Mucosa of descending colon (tissue), 3 donors: Measurements from ENCODE around the gene ADIPOR2. TPM values are rescaled to one million over a fixed set of nuclear protein-coding genes. Genes with fewer than 3 reads are reported as not detected.

Experiments used
- ATAC-seq: fragments of 200-7000 bp; cut with Tn5 transposase; one replicate; pipeline ENCODE4 v1.9.1; 2020; ENCODE audit warnings: mild to moderate bottlenecking, moderate library complexity
- DNase-seq, 3 donors: peaks; one replicate each; pipeline ENCODE4 v3.0.0-alpha.2; 2020
- H3K36me3 ChIP-seq: fragments of 200-600 bp; one replicate; pipeline ENCODE4 v1.8.0; 2021; ENCODE audit warnings: low read depth, mild to moderate bottlenecking
- H3K4me1 ChIP-seq: fragments of 200-600 bp; one replicate; pipeline ENCODE4 v1.8.0; 2021; ENCODE audit warnings: low read depth, mild to moderate bottlenecking
- H3K4me3 ChIP-seq: fragments of 200-600 bp; one replicate; pipeline ENCODE4 v1.8.0; 2021; ENCODE audit warnings: mild to moderate bottlenecking
- H3K9me3 ChIP-seq: fragments of 200-600 bp; one replicate; pipeline ENCODE4 v1.8.0; 2021; ENCODE audit warnings: mild to moderate bottlenecking
- CTCF ChIP-seq: fragments of 200-600 bp; IDR thresholded peaks from one replicate; pipeline ENCODE4 v1.8.0; 2022; ENCODE audit warnings: antibody characterized with exemption, mild to moderate bottlenecking
- intact Hi-C, 2 donors: fragments of 100-400 bp; cut with DNase I in 1 of 2; cut with micrococcal nuclease in 1 of 2; formaldehyde crosslinking; loops; one replicate each; pipeline versions ENCODE4 v1.11.0 to v1.11.1; 2022; cut with DNase I, micrococcal nuclease
- total RNA-seq, 3 donors: library from RNA; stranded (reverse); fragmentation: NEBNext Ultra II Directional in 2 of 3; extraction: Animal tissue kit (Norgen Biotek cat#: 25700) in 2 of 3; gene quantifications; one replicate each; pipeline versions ENCODE4 v1.2.1 to v1.2.4, GENCODE V29; 2021 to 2023
- donor health status: DM: no; HTN: no; CAD: no; lungs with moderate emphysema.
- donor health status: DM: no; HTN: no; CAD: no.
- donor health status: DM: no; HTN: yes; CAD: no.

The ADIPOR2 gene
- total RNA-seq, 3 donors from 2014 or later: 76.1 to 119 (median 98.5) TPM

GRCh38 chr12:1661553-1662335, 29.1 kb upstream of the ADIPOR2 start:
- no peaks in the 10 kb centered on the region for H3K36me3 ChIP-seq
- intact Hi-C loops: no loop called here
- TF ChIP-seq CTCF: no peak
- H3K4me1 ChIP-seq: peaks cover 18% of the 10 kb centered on the region
- no peaks in the 10 kb centered on the region for H3K9me3 ChIP-seq
- DNase-seq: peak; percentile 93 to 97 (median 95)
- ATAC-seq: peak; percentile 88
- H3K4me3 ChIP-seq: no peak overlapping the region

GRCh38 chr12:1662761-1663439, 28.0 kb upstream of the ADIPOR2 start:
- Histone ChIP-seq H3K4me1 (peaks cover 26% of the 10 kb centered on the region), H3K4me3 (no peak overlapping the region), H3K36me3 (no peaks in the 10 kb centered on the region), H3K9me3 (no peaks in the 10 kb centered on the region)
- TF ChIP-seq CTCF: peak; percentile 62
- intact Hi-C loops: no loop called here
- ATAC-seq (peak; percentile 55), DNase-seq (peak; percentile 82 to 88 (median 88))

GRCh38 chr12:1663440-1664132, 27.3 kb upstream of the ADIPOR2 start:
- intact Hi-C loops: no loop called here
- no peak for TF ChIP-seq CTCF
- H3K9me3 ChIP-seq: no peaks in the 10 kb centered on the region
- no peaks in the 10 kb centered on the region for H3K36me3 ChIP-seq
- DNase-seq (no peak), ATAC-seq (no peak)
- H3K4me3 ChIP-seq: no peak overlapping the region
- H3K4me1 ChIP-seq: peaks cover 32% of the 10 kb centered on the region

- TF ChIP-seq CTCF: no peak
- Histone ChIP-seq H3K4me1 (peaks cover 40% of the 10 kb centered on the region), H3K36me3 (no peaks in the 10 kb centered on the region), H3K4me3 (no peak overlapping the region), H3K9me3 (no peaks in the 10 kb centered on the region)
- intact Hi-C loops: no loop called here
- no peak for DNase-seq
- no peak for ATAC-seq
Observed at GRCh38 chr12:1665366-1665765, 25.5 kb upstream of the ADIPOR2 start.

GRCh38 chr12:1666215-1666614, 24.7 kb upstream of the ADIPOR2 start:
- Histone ChIP-seq H3K4me1 (peaks cover 39% of the 10 kb centered on the region), H3K9me3 (no peaks in the 10 kb centered on the region), H3K4me3 (no peak overlapping the region), H3K36me3 (no peaks in the 10 kb centered on the region)
- TF ChIP-seq CTCF: no peak
- intact Hi-C loops: no loop called here
- DNase-seq: no peak
- no peak for ATAC-seq
